Measurements from ENCODE around the gene ACYP2.

Gene ACYP2

GRCh38 chr2:54194761-54195750 is 79.6 kb downstream of the ACYP2 start:
- in situ Hi-C loops (cut with HindIII; ENCODE audit: low pct_ligation_motif_present, low pct_unique_long_range_greater_than_20kb, low sequenced_read_pairs) = no loop called here

GRCh38 chr2:54196646-54197045 is 81.2 kb downstream of the ACYP2 start:
- in situ Hi-C loops (cut with HindIII; ENCODE audit: low pct_ligation_motif_present, low pct_unique_long_range_greater_than_20kb, low sequenced_read_pairs) = no loop called here
- DNase-seq = no peak

More at GRCh38 chr2:54194761-54195750, 79.6 kb downstream of the ACYP2 start:
- DNase-seq = no peak

- no peak for DNase-seq
- in situ Hi-C loops (cut with HindIII; ENCODE audit: low pct_ligation_motif_present, low pct_unique_long_range_greater_than_20kb, low sequenced_read_pairs) = no loop called here
These were observed 89.1 kb downstream of the ACYP2 start for GRCh38 chr2:54204476-54204875.

DNA sequence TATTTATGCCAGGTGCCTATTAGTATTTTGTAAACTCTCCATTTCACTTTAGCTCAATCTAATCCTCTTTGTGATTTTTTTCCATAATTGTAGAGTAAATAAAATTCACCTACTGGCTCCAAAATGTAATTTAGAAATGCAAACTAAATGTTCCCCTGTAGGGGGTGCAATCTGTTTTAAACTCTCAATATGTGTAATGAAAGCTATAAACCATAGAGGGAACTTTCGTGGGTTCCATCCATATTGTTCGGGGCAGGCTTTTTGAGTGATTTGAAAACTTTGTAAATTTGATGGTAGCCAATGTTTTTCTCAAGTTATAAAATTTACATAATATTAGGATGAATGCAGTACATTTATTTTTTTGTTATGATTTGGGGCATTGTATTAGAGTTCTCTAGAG is 91.2 kb downstream of the ACYP2 start:
- in situ Hi-C loops (cut with HindIII; ENCODE audit: low pct_ligation_motif_present, low pct_unique_long_range_greater_than_20kb, low sequenced_read_pairs) = no loop called here
- peak; percentile 76 for DNase-seq

DNA sequence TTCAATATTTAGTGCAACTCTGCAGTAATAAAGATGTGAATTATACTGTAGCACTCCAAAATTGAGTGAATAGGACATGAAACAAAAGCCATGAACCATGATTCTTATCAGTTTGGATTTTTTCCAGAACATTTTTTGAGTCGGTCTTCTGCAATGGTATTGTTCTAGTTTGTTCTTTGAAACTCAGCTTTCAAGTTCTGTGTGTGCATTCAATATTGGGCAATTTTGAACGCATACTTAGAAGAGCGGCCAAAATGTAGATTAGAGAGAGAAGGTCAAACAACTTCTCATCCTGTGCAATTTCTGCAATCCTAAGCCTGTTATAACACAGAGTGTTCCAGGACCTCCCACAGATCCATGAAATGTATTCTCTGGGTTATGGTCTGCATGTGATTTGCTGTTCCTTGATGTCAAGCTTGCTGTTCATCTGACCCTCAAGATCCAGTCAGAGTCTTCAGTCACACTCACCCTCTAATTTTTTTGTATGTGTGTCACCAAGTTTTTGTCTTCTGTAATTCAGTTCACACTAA is 92.3 kb downstream of the ACYP2 start:
- in situ Hi-C loops (cut with HindIII; ENCODE audit: low pct_ligation_motif_present, low pct_unique_long_range_greater_than_20kb, low sequenced_read_pairs) = no loop called here
- DNase-seq = no peak

GRCh38 chr2:54208364-54209240 is 93.2 kb downstream of the ACYP2 start:
- in situ Hi-C loops (cut with HindIII; ENCODE audit: low pct_ligation_motif_present, low pct_unique_long_range_greater_than_20kb, low sequenced_read_pairs) = no loop called here
- no peak for DNase-seq

DNA sequence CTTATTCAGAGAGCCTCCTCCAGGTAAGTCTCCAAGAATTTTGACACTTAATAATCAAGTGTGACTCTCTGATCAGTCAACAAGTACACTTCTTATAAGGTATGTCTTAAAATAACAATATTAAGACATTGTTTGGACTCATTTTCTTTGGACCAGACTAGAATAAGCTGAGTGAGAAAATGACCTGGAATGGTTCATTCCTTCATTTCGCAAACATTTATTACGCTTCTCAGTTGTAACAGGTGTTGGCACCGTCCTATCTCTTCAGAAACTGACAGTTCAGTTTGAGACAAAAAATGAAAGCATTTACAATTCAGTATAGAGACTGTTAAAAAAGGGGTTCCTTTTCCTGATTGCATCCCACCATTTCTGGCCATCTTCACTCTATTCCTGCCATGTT is 94.0 kb downstream of the ACYP2 start:
- in situ Hi-C loops (cut with HindIII; ENCODE audit: low pct_ligation_motif_present, low pct_unique_long_range_greater_than_20kb, low sequenced_read_pairs) = no loop called here
- DNase-seq = no peak

DNA sequence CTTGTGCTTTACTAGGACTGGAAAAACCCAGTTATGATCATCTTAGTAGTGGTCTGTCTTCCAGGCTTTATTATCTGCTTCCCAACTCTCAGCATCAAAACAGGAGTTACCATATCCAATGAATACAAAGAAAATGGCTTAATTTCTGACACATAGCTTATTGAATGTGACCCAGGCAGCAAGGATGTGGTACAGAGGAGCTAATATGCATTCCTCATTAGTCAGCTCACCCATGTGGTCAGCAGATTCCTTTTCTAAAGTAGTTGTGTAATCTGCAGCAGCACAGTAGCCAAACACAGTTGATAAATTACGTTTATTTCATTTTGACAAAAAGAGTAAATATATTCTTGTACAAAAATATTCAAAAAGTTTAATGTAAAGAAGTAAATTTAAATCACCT is 97.0 kb downstream of the ACYP2 start:
- DNase-seq = peak; percentile 77
- in situ Hi-C loops (cut with HindIII; ENCODE audit: low pct_ligation_motif_present, low pct_unique_long_range_greater_than_20kb, low sequenced_read_pairs) = no loop called here

DNA sequence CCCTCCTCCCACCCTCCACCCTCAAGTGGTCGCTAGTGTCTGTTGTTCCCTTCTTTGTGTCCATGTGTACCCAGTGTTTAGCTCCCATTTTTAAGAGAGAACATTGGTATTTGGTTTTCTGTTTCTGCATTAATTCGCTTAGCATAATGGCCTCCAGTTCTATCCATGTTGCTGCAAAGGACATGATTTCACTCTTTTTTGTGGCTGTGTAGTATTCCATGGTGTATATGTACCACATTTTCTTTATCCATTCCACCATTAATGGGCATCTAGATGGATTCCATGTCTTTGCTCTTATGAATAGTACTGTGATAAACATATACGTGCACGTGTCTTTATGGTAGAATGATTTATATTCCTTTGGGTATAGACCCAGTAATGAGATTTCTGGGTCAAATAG is 97.7 kb downstream of the ACYP2 start:
- in situ Hi-C loops (cut with HindIII; ENCODE audit: low pct_ligation_motif_present, low pct_unique_long_range_greater_than_20kb, low sequenced_read_pairs) = no loop called here

GRCh38 chr2:54224997-54225396 is 109.6 kb downstream of the ACYP2 start:
- no peak for DNase-seq
- in situ Hi-C loops (cut with HindIII; ENCODE audit: low pct_ligation_motif_present, low pct_unique_long_range_greater_than_20kb, low sequenced_read_pairs) = no loop called here

More for the DNA sequence above, 97.7 kb downstream of the ACYP2 start:
- DNase-seq = no peak

- no peak for DNase-seq
- in situ Hi-C loops (cut with HindIII; ENCODE audit: low pct_ligation_motif_present, low pct_unique_long_range_greater_than_20kb, low sequenced_read_pairs) = no loop called here
These were observed 110.8 kb downstream of the ACYP2 start for GRCh38 chr2:54226260-54226659.

DNA sequence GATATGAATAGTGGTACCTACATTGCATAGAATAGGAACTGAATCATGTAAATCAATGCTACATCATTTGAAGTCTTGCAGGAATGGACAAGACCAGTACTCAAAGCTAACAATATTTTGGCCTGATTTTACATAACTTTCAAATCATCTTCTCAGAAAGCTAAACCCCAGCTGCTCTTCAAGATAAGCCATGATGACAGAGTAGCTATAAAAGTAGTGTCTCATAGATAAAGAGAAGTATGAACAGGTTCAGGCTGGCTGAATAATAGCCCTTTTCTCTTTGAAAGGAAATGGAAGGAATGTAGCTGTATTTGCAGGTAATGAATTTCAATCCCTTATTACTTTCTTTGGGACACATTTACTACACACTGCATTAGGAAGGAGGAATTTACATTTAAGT is 112.4 kb downstream of the ACYP2 start:
- no peak for DNase-seq
- in situ Hi-C loops (cut with HindIII; ENCODE audit: low pct_ligation_motif_present, low pct_unique_long_range_greater_than_20kb, low sequenced_read_pairs) = no loop called here

- in situ Hi-C loops (cut with HindIII; ENCODE audit: low pct_ligation_motif_present, low pct_unique_long_range_greater_than_20kb, low sequenced_read_pairs) = no loop called here
- no peak for DNase-seq
These were observed 113.5 kb downstream of the ACYP2 start for GRCh38 chr2:54228945-54229344.

- DNase-seq = no peak
- in situ Hi-C loops (cut with HindIII; ENCODE audit: low pct_ligation_motif_present, low pct_unique_long_range_greater_than_20kb, low sequenced_read_pairs) = no loop called here
These were observed 118.6 kb downstream of the ACYP2 start for GRCh38 chr2:54233832-54234649.

- DNase-seq = no peak
- in situ Hi-C loops (cut with HindIII; ENCODE audit: low pct_ligation_motif_present, low pct_unique_long_range_greater_than_20kb, low sequenced_read_pairs) = no loop called here
These were observed 122.0 kb downstream of the ACYP2 start for GRCh38 chr2:54237428-54237827.

- in situ Hi-C loops (cut with HindIII; ENCODE audit: low pct_ligation_motif_present, low pct_unique_long_range_greater_than_20kb, low sequenced_read_pairs) = no loop called here
- DNase-seq = no peak
These were observed 124.0 kb downstream of the ACYP2 start for GRCh38 chr2:54239427-54239826.

DNA sequence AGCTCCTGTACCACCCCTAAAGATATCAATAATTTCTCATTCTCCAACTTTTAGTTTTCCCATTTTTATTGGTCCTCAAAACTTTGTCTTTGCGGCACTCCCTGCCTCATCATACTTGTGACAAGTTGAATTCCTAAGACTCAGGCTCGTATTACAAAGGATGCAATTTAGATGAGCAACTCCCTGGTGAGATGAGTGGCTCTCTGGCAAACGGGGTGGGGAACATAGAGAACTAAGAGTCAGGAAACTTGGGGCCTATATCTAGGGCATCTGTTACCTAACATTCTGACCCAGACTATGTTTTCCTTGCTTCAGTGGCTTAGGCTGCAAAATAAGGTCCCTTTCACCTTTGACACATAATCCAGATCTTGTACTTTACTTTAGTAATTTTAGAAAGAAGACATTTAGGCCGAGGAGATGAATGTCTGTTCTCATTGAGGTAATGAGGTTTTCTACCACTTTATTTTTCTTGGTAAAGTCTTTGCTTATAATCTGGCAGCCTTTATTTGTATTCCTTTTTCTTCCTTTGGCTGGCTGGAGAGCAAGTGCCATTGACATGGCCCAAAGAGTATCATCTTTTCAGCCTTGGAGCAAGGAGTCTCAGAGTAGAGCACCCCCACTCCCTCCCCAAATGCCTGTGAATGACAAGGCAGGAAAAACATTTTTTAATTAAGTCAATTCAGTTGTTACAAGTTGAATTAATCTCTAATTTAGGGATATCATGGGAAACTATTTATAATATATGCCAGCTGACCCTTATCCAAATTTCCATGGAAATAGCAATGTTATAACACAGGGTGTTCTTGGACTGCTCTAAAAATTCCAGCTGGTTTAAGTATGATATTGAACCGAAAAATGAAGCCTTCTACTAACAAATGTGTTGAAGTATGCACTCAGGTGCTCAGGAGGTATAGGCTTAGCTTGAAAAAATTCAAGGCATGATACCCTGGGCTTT is 125.4 kb downstream of the ACYP2 start:
- in situ Hi-C loops (cut with HindIII; ENCODE audit: low pct_ligation_motif_present, low pct_unique_long_range_greater_than_20kb, low sequenced_read_pairs) = no loop called here
- DNase-seq = no peak

All from ACHN (cell line).